GM20431 (cell line): ENCODE results near the gene SLC37A2.

Experiments
- in situ Hi-C: fragments of 300-500 bp; cut with MseI, MboI; formaldehyde crosslinking; loops from one replicate; pipeline ENCODE4 v1.15.0; 2020; ENCODE audit warnings: low sequenced_read_pairs; ENCODE audit not compliant: unreplicated experiment

The SLC37A2 gene

DNA sequence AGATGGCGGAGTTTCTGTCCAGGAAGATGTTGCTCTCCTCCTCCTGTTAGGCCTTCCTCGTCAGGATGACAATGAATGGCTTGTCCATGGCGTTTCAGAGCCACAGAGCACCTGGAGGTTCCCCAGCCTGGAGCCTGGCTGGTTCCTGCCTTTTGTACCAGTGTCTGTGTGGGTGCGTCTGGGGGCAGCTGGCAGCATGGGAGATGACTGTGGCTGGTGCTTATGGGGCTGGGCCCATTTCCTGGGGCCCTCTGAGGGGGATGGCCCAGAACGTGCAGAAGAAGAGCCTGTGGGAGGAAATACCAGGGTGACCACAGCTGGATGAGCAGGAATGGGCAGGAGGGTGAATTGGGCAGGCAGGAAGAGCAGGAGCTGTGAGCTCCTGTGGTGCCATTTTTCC is 6.7 kb downstream of the SLC37A2 start:
- in situ Hi-C loops: no loop called here

DNA sequence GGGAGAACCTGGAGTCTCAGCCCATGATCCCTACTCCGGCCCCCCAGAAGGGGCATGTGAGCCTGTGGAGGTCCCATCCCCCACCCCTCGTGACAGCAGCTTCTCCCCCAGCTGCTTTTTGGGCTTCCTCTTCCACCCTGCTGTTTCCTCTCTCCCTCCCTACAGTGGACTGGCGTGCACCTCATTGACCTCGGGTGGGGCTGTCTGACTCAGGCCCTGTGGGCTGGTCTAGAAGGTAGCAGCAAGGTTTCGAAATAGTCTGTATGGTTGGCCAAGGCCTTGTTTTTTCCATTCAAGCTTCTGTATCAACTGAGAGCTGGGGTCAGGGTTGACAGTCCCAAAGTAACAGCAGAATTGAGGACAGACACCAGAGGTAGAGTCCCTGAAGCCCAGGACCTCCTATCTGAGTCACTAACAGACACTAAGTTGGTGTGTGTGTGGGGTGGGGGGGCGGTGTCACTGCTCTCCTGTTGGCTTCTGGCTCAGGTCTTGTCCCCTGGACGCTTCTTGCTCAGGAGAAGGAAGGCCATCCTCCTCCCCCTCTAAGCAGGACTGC is 7.7 kb downstream of the SLC37A2 start:
- in situ Hi-C loops: no loop called here

DNA sequence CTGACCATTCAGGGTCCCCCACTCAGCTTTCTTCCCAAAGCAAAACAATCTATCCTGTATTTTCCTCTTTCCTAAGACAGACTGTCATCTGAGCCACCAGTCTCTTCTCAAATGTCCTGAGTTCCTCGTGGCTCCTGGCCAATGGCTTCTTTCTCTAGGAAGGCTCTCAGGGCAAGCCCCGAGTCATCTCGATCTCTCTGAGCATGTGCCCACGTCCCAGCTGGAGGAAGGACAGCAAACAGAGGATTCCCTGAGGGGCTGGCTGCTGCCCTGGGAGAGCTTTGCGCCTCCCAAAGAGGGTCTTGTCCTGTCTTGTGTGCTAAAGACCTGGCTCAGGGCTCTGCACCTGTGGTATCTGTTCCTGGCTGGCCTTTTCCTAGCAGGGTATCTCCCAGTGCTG is 8.3 kb downstream of the SLC37A2 start:
- in situ Hi-C loops: no loop called here

DNA sequence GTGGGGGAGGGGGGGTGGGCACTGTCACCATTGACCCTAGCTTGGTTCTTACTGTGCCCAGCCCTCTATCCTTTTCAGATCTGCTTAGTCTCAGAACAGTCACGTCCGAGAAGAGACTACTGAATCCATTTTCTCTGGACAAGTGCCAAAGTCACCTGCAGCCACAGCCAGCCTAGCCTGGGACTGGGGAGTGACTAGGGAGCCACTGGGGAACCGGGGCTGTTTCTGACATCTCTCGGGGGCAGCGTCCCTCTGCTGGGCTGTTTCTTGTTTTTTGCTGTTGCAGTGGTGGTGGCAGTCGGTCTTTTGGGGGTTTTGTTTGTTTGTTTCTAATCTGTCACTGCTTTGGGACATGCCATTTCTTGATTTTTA is 8.7 kb downstream of the SLC37A2 start:
- in situ Hi-C loops: no loop called here

DNA sequence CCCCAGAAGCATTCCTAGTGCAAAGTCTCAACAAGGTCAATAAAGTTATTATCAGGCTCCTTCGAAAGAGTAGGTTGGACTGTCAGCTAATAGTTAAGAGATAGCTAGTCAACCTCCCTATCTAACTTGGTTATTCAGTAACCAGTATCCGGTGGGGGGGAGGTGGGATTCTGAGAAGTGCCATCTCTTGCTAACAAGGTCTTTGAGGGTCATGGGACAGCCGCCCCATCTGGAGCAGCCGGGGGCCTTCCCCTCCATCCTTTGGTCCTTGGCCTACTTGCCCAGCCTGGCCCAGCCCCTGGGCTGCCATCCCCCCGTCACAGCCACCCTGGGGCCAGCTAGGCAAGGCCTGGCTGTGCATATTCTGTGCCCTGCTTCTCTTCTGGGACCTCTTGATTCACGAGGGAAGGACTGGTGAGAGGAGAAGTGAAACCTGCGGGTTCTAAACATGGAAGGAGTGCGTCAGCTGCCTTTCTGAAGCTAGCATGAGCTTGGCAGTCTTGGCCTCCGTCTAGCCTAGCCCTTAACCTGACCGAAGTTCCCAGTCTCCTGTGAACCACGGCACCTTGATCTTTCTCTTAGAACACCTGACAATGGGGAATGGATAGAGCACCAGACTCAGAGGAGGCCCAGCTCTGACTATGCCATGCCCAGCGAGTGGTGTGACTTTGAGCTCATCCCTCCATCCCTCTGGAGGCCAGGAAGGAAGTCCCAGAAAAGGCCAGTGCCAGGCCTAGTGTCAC is 9.3 kb downstream of the SLC37A2 start:
- in situ Hi-C loops: no loop called here

DNA sequence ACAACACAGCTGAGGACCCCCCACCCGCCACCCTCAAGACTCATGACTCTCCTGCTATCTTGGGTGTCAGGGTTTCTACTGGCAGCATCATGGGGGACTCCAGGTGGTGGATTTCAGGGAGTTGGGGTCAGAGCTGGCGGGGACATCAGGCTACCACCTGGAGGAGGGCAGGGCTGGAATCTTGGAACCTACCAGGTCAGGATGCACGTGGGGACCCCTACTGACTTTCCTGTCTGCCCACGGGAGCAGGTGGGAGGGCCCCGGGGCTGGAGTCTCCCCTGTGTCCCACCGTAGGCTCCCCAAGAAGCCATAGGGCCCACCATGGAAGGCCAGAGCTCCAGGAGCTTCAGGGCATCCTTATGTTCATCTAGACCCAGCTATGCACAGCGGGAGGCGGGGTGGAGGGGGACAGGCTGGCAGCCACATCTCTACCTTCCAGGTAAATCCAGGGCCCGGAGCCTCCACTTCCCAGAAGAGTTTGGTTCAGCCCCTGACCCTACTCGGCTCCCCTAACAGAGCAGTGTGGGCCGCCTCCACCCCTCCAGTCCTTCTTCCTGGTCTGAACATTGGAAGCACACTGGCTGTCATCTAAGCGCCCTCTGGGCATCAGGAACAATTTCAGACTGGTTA is 10.0 kb downstream of the SLC37A2 start:
- in situ Hi-C loops: no loop called here

DNA sequence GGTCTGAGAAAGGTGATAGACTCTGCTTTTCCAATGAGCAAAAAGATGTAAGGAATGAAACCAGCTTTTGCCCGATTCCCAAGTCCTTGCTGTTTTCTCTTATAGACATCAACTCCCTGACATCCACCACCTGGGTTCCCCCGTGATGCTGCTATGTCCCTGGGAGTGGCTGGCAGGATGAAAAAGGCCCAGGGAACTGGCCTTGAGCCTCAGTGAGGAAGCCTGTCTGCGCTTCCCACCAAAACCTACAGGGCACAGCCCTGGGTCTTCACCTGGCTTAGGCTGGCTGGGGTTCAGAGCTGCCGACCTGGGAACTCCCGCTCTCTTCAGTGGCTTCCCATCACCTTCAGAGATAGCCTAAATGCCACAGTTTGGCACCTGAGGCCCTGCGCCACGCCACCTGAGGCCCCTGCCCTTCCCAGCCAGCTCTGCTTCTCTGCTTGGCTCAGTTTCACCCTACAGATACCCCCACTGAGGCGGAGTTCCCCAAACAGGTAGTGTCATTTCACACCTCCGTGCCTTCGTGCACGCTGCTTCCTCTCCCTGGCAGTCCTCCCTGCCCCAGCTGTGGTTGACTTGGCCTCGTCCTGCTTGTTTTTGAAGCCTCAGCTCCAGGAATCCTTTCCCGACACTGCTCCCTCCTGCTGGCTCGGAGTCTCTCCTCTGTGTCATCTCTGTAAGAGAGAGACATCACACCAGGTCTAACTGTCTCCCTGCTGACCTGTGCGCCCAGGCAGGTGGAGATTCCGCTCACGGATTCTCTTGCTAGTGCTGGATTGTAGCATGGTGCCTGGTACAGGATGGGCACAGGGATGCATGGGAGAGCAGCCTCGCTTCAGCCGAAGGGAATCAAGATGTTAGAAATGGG is 10.7 kb downstream of the SLC37A2 start:
- in situ Hi-C loops: no loop called here

DNA sequence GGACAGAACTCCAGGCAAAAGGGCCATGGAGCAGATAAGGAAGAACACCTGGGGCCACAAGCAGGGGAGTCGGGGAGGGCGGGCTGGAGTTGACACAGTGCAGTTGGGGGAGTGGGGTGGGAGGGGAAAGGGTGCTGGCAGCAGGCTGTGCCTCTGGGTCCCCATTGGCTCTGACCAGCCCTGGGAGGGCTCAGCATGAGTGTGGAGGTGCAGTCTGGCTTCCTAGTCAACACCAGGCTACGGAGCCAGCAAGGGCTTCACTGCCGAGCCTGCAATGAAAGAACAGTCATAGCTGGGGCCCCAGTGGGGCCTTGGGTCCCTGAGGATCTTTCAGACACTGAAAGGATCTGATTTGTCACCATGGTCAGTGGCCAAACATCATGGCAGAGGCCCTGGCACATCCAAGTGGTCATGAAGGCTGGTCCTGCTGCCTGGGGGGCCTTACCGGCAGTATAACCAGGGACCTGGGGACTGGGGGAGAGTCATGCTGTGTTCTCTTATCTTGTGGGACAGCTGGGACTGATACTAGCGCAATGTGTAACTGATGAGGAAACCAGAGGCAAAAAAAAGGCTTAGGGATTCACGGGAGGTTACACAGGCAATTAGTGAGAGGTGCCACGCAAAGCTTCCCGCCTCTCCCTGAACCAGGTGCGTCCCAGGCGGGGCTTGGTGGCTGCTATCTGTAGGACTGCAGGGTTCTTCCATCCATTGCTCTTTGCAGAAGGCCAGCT is 11.6 kb downstream of the SLC37A2 start:
- in situ Hi-C loops: no loop called here

DNA sequence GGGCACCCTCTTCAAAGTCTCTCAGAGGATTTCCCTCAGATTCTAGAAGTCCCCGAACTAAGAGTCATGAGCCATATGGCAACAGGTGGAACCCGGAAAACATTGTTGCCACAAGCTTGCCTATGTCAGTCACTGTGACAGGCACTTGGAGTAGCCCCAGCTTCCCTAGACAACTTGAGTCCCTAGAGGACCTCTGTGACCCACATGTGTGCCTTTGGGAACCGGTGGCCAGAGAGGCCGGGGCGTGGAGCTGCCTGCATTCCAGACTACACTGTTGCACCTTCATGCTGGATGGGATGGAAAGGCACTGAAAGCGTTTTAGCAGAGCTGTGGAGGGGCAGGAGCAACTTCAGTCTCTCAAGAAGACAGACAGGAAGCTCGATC is 12.1 kb downstream of the SLC37A2 start:
- in situ Hi-C loops: no loop called here

DNA sequence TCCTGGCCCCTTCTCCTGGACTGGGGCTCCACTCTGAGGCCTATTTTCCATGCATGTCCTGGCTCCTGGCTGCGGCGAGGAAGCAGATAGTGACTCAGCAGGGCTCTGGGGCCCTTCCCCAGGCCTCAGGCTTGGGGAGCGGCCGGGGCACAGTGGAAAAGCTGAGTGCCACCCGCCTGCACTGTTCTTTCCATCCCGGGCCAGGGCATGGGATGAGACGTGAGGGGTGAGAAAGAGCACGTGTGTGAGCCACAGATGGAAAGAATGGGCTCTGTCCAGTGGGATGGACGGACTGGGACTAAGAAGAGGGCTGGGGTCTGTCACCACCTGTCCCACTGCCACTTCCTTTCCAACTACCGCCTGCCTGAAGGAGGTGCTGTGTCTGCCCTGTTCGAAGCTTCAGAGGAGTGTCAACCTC is 12.8 kb downstream of the SLC37A2 start:
- in situ Hi-C loops: no loop called here

DNA sequence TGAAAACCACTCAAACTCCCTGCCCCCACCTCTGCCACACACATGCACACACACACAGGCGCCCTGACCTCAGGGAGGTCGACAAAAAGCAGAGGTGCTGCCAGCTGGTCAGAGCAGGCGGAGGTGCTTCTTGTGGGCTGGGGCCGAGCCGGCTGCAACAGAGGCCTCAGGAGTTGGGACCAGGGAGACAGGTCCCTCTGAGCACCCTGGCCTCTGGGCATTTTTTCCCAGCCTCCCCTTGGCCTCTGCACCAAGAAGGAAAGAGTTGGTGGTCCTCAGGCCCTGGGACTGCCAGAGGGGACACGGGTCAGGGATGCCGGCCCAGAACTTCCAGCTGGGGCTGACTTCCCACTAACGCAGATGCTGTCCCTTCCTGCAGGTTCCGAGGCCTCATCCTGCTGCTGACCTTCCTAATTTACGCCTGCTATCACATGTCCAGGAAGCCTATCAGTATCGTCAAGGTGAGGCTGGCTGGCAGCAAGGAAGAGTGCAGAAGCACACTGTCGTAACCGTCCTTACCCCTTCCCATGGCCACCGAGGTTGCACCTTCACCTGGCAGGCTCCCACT is 13.4 kb downstream of the SLC37A2 start:
- in situ Hi-C loops: no loop called here

DNA sequence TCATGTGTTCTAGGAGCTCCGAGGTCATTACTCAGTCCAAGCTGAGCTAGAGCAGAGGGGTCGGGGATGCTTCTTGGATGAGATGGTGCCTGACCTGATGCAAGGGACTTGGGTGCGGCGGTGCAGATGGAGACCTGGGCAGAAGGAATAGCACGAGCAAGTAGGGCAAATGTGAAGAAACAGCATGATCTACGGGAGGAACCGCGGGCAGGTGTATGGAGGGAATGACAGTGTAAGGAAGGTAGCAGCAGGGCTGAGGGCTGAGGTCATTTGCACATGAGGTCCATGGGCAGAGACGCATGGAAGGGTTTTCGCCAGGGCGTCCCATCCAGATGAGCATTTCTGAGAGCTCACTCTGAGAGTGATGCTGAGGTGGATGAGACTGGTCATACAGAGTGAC is 14.9 kb downstream of the SLC37A2 start:
- in situ Hi-C loops: no loop called here

DNA sequence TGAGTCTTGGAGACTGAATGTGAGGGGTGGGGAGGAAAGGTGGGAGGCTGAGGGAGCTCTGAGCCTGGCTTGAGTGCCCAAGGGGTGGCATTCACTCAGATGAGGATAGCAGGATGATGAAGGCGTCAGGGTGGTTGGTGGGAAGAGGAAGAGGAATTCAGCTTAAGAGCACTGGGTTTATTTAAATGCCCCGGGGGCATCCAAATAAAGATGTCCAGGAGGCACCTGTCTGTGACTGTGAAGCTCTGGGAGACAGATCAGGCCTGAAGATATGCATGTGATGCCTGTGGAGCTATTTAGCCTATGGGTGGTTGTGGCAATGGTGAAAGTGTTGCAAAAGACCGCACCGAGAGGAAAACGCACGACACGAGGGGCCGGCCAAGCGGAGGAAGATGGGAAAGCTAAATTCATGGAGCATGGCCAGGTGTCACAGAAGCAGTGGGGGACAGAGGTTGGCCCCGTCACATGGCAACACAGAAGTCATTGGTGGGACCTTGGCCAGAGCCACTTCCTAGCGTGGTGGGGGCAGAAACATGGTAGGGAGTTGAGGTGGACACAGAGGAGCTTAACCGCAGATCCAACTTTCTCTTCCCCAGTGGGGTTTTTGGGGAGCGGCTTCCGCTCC is 15.5 kb downstream of the SLC37A2 start:
- in situ Hi-C loops: no loop called here

DNA sequence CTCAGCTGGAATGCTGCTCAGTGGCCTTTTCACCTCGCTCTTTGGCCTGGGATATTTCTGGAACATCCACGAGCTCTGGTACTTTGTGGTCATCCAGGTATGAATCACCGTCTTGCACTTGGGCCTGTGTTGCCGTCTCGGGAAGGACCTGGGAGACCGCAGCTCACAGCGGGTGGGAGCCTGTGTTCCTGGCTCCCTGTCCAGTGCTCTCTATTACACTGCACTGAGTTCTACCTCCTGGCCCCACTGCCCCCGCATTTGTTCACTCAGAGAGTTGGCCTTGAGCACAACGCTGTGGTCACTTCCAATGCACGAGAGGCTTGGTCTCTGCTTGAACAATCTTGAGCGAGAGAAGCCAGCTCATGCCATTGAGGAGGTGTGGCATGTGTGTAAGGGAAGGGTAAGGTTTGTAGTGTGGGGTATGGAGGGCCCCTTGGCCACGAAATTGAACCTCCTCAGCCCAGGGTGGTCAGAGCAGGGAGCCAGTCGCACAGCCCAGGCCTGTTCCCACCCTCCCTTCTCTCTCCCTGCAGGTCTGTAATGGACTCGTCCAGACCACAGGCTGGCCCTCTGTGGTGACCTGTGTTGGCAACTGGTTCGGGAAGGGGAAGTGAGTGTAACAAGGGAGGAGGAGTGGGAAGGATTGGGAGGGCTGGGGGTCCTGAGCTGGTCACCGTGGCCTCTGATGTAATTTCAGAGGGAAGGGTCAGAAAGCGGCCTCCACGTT is 16.2 kb downstream of the SLC37A2 start:
- in situ Hi-C loops: no loop called here

DNA sequence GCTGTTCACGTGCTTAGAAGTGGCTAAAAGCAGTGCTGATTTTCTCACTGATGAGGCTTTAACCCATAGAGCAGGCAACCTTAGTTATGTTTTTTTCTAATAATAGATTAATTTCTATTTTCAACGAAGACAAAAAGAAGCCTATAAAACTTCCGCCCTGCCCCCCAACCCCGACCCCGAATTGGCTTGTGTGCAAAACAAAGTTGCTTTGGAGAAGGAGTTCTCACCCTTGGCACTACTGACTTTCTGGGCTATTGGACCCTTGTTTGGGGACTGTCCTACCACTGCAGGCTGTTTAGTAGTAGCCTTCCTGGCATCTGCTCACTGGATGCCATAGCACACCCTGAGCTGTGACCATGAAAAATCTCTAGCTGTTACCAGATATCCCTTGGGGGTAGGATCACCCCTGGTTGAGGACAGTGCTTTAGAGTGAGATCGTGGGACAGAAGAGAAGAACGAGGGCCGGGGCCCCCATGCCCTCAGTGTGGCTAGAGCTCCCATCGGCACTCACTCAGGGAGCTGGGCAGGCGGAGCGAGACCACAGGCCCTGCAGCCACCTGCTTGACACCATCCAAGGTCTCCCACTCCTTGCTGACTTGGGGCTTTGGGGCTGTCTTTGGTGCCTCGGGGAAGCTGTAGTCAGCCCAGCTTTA is 16.9 kb downstream of the SLC37A2 start:
- in situ Hi-C loops: no loop called here

DNA sequence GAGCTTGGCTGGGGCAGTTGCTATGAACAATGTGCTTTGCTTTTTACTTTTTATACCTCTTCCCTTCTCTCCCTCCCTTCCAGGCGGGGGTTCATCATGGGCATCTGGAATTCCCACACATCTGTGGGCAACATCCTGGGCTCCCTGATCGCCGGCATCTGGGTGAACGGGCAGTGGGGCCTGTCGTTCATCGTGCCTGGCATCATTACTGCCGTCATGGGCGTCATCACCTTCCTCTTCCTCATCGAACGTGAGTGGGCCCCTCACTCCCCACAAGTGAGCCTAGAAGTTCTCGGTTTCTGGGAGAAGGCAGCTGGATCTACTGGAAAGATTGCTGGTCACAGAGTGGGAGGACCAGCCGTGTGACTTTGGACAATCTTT is 17.4 kb downstream of the SLC37A2 start:
- in situ Hi-C loops: no loop called here

DNA sequence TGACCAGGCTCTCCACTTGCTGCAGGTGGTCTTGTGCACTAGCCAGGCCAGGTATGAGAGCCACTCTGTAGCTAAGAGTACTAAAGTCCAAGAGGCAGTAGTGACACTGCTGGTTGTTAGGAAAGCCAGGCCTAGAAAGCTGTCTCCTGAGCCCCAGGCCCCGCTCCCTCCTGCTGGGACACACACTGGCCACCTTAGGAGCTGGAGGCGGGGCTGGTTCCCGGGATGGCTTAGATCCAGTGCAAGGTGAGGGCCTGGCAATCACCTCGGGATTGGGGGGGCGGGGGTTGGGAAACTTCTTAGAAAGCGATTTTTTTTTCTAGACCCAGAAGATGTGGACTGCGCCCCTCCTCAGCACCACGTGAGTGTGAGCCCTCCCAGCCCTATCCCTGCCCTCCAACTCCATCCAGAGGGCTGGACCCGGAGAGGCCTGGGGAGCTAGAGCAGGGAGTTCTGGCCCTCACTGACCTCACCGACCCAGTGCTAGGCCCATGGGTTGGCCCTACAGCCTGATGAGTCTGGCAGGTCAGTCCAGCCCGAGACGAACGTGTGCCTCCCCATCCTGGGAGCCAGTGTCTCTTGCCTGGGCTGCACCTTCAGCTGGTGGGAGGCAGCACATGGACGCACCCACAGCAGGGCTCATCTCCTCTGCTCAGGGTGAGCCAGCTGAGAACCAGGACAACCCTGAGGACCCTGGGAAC is 18.1 kb downstream of the SLC37A2 start:
- in situ Hi-C loops: no loop called here

DNA sequence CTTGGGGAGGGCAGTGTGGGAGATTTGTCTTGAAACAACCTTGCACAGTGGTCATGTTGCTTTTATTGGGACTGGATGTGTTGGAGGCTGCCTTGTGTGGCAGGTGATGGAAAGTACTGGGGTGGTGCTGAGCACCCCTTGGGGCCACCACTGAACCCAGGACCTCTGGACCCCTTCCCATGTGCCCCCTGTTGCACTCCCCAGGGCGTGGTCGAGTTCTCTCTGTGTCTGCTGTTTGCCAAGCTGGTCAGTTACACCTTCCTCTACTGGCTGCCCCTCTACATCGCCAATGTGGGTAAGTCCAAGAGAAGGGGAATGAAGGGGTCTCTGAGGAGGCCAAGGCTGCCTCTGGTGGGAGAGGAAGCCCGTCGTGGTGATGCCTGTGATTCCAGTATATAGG is 18.9 kb downstream of the SLC37A2 start:
- in situ Hi-C loops: no loop called here
